ENCODE results near the gene STK32B.

The STK32B gene

GRCh38 chr4:5259471-5259870 lies 208.2 kb downstream of the STK32B start:
- no peak overlapping the region for H3K4me3 ChIP-seq (ENCODE audit: low read depth, low read length)
- DNase-seq (ENCODE audit: low read depth): no peak
- no peak for TF ChIP-seq CTCF (conservative IDR thresholded peaks at IDR 0.05; ENCODE audit: low read depth, low read length)

GRCh38 chr4:5260121-5260520 lies 208.8 kb downstream of the STK32B start:
- H3K4me3 ChIP-seq (ENCODE audit: low read depth, low read length): no peak overlapping the region
- no peak for TF ChIP-seq CTCF (conservative IDR thresholded peaks at IDR 0.05; ENCODE audit: low read depth, low read length)
- DNase-seq (ENCODE audit: low read depth): no peak

- no peak overlapping the region for H3K4me3 ChIP-seq (ENCODE audit: low read depth, low read length)
- no peak for DNase-seq (ENCODE audit: low read depth)
- TF ChIP-seq CTCF (conservative IDR thresholded peaks at IDR 0.05; ENCODE audit: low read depth, low read length): no peak
These were observed 210.6 kb downstream of the STK32B start for GRCh38 chr4:5261866-5262265.

- no peak for TF ChIP-seq CTCF (conservative IDR thresholded peaks at IDR 0.05; ENCODE audit: low read depth, low read length)
- no peak overlapping the region for H3K4me3 ChIP-seq (ENCODE audit: low read depth, low read length)
- DNase-seq (ENCODE audit: low read depth): no peak
These were observed 215.7 kb downstream of the STK32B start for GRCh38 chr4:5266991-5267390.

GRCh38 chr4:5267408-5267807 lies 216.1 kb downstream of the STK32B start:
- DNase-seq (ENCODE audit: low read depth): no peak
- no peak for TF ChIP-seq CTCF (conservative IDR thresholded peaks at IDR 0.05; ENCODE audit: low read depth, low read length)
- no peak overlapping the region for H3K4me3 ChIP-seq (ENCODE audit: low read depth, low read length)

- no peak for TF ChIP-seq CTCF (conservative IDR thresholded peaks at IDR 0.05; ENCODE audit: low read depth, low read length)
- DNase-seq (ENCODE audit: low read depth): no peak
- H3K4me3 ChIP-seq (ENCODE audit: low read depth, low read length): no peak overlapping the region
These were observed 225.3 kb downstream of the STK32B start for GRCh38 chr4:5276475-5277075.

- H3K4me3 ChIP-seq (ENCODE audit: low read depth, low read length): no peak overlapping the region
- DNase-seq (ENCODE audit: low read depth): no peak
- no peak for TF ChIP-seq CTCF (conservative IDR thresholded peaks at IDR 0.05; ENCODE audit: low read depth, low read length)
These were observed 225.8 kb downstream of the STK32B start for GRCh38 chr4:5277079-5277478.
